Measurements from ENCODE around the gene ADAMTSL1. TPM values are rescaled to one million over a fixed set of nuclear protein-coding genes. Genes with fewer than 3 reads are reported as not detected.
A peak's percentile ranks its signal among the peaks of the same experiment; 100 is the strongest.

Gene ADAMTSL1
- total RNA-seq, 4 donors from 2014 or later, result 0.32 to 2.3 (median 1.3) TPM

DNA sequence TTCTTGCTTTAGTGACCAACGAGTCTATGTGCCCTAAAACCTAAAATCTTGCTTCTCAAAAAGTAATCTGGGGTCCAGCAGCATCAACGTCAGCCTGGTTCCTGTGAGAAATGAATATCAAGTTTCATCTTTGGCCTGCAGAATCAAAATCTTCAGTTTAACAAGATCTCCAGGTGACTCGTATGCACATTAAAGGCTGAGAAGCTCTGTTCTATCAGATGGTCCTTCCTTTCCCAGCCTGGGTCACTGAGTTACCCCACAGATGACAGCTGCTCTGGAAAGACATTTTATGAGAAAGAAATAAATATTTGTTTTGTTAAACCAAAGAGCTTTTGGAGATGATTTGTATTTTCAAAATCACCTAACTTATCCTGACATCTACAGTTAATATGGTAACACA lies 75.8 kb downstream of the ADAMTSL1 start:
- H3K27ac ChIP-seq, result no peak overlapping the region
- 34% methylated on average over 3 of the region's 3 CpGs for WGBS
- no peak for DNase-seq (ENCODE audit: low spot score in 2 of 2)
- H3K36me3 ChIP-seq, result no peaks in the 10 kb centered on the region
- no peak overlapping the region for H3K4me3 ChIP-seq
- TF ChIP-seq, protein P1, sequence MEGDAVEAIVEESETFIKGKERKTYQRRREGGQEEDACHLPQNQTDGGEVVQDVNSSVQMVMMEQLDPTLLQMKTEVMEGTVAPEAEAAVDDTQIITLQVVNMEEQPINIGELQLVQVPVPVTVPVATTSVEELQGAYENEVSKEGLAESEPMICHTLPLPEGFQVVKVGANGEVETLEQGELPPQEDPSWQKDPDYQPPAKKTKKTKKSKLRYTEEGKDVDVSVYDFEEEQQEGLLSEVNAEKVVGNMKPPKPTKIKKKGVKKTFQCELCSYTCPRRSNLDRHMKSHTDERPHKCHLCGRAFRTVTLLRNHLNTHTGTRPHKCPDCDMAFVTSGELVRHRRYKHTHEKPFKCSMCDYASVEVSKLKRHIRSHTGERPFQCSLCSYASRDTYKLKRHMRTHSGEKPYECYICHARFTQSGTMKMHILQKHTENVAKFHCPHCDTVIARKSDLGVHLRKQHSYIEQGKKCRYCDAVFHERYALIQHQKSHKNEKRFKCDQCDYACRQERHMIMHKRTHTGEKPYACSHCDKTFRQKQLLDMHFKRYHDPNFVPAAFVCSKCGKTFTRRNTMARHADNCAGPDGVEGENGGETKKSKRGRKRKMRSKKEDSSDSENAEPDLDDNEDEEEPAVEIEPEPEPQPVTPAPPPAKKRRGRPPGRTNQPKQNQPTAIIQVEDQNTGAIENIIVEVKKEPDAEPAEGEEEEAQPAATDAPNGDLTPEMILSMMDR (IDR thresholded peaks at IDR 0.05), result no peak
- TF ChIP-seq EP300 (IDR thresholded peaks at IDR 0.05) (no peak), POLR2A (IDR thresholded peaks at IDR 0.05) (no peak), POLR2AphosphoS5 (IDR thresholded peaks at IDR 0.05) (no peak)
- H3K4me1 ChIP-seq, result no peaks in the 10 kb centered on the region
- no peaks in the 10 kb centered on the region for H3K9me3 ChIP-seq
- no peaks in the 10 kb centered on the region for H3K27me3 ChIP-seq

DNA sequence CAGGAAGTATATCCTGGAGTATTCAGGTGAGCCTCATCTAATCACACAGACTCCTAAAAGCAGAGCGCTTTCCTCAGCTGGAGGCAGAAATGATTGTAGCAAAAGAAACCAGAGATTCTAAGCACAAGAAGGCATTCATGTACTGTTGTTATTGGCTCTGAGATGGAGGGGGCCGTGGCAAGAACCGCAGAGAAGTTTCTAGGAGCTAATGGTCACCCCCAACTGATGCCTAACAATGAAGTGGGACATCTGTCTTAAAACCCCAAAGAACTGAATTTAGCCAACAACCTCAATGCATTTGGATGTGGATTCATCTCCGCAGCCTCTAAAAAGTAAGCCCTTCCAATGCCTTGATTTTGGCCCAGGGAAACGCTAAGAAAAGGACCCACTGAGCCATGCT lies 76.3 kb downstream of the ADAMTSL1 start:
- Histone ChIP-seq H3K27ac (no peak overlapping the region), H3K36me3 (no peaks in the 10 kb centered on the region), H3K4me3 (no peak overlapping the region), H3K27me3 (no peaks in the 10 kb centered on the region), H3K9me3 (no peaks in the 10 kb centered on the region), H3K4me1 (no peaks in the 10 kb centered on the region)
- DNase-seq (ENCODE audit: low spot score in 2 of 2), result no peak
- WGBS, result 93% methylated on average over 5 of the region's 5 CpGs
- TF ChIP-seq, protein P1 (IDR thresholded peaks at IDR 0.05), result no peak
- TF ChIP-seq EP300 (IDR thresholded peaks at IDR 0.05), result no peak
- TF ChIP-seq POLR2A (IDR thresholded peaks at IDR 0.05), result no peak
- no peak for TF ChIP-seq POLR2AphosphoS5 (IDR thresholded peaks at IDR 0.05)

DNA sequence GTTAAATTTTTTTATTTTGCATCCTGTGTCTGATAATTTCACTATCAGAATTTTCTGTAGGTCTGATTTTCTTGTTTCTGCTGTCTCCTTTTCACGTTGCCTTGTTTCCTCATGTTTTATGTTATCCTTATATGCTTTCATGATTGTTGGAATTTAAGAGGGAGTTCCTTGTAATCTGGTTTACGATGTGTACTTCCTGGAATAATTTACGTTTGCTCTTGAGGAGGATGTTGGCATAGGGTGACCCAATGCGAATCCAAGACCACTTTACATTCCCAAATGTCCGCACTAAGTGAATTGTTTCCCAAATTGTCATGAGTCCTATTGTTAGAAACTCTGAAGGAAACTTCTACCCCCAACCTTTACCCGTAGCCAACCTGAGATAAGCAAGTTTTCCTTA lies 80.3 kb downstream of the ADAMTSL1 start:
- WGBS, result 88% methylated on average over 6 of the region's 6 CpGs
- TF ChIP-seq EP300 (IDR thresholded peaks at IDR 0.05) (no peak), POLR2A (IDR thresholded peaks at IDR 0.05) (no peak), POLR2AphosphoS5 (IDR thresholded peaks at IDR 0.05) (no peak)
- TF ChIP-seq, protein P1 (IDR thresholded peaks at IDR 0.05), result no peak
- Histone ChIP-seq H3K27ac (no peak overlapping the region), H3K9me3 (no peaks in the 10 kb centered on the region), H3K4me1 (no peaks in the 10 kb centered on the region), H3K27me3 (no peaks in the 10 kb centered on the region), H3K36me3 (no peaks in the 10 kb centered on the region), H3K4me3 (no peak overlapping the region)
- DNase-seq (ENCODE audit: low spot score in 2 of 2), result no peak

DNA sequence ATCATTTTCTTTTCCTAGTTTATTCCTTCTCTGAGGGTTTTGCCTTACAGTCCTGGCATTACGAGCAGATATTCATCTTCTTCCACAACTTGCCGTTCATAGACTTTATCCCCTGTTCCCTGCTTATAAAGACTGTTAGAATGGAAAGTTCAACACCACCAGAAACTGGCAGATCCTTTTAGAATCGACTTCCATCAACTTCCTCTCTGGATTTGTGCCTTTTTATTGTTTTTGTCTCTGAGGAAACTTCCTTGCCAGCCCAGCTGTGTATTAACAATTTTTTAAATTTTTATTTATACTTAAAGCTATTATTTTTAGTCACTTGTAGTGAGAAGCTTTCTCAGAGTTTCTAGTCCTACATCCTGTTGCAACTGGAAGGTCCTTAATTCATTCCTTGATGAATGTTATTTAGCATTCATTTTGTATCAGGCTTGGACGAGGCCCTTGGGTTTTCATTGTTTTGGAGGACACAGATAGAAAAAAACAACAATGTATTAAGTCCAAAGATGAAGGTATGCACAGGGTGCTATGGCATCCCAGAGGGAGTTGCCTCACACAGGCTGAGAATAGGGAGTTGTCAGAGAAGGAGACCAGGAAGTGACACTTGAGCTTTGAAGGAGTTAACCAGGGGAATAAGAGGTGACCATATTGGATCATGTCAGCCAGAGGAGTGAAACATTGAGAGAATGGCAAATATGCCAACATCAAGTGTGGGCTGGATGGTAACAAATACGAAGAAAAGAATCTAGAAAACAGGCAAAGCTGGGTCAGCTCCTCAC lies 81.3 kb downstream of the ADAMTSL1 start:
- no peak overlapping the region for H3K4me3 ChIP-seq
- DNase-seq (ENCODE audit: low spot score in 2 of 2), result no peak
- no peak for TF ChIP-seq POLR2AphosphoS5 (IDR thresholded peaks at IDR 0.05)
- TF ChIP-seq EP300 (IDR thresholded peaks at IDR 0.05), result no peak
- TF ChIP-seq POLR2A (IDR thresholded peaks at IDR 0.05), result no peak
- TF ChIP-seq, protein P1 (IDR thresholded peaks at IDR 0.05), result no peak
- no peak overlapping the region for H3K27ac ChIP-seq
- H3K36me3 ChIP-seq, result no peaks in the 10 kb centered on the region
- WGBS, result 69% methylated on average over 5 of the region's 5 CpGs
- no peaks in the 10 kb centered on the region for H3K27me3 ChIP-seq
- no peaks in the 10 kb centered on the region for H3K9me3 ChIP-seq
- no peaks in the 10 kb centered on the region for H3K4me1 ChIP-seq

DNA sequence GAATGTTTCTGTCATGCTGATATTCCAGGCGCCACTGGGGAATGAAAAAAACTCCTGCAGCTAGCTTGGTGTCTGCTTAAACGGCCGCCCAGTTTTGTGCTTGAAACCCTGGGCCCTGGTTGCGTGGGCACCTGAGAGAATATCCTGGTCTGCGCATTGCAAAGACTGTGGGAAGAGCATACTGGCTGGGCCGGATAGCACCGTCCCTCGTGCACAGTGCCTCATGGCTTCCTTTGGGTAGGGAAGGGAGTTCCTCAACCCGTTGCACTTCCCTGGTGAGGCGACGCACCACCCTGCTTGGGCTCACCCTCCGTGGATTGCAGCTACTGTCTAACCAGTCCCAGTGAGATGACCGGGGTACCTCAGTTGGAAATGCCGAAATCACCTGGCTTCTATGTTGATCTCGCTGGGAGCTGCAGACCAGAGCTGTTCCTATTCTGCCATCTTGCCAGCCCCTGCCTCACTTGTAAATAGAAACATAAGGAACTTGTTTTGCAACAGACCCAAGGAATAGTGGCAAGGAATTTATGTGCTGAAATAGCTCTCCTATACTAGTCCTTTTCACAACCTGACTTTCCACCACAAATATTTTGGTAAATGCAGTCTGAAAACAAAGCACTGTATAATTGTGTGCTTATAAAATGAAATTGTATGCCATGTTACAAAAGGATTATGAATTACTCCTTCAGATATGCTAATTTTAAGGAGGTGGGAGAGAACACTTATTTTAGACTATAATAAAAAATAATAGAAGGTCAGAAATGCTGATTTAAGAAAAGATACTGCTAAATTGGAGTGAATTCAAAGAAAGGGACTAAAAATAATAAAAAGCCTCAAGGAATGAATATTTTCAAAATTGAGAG lies 90.3 kb downstream of the ADAMTSL1 start:
- no peak for TF ChIP-seq POLR2AphosphoS5 (IDR thresholded peaks at IDR 0.05)
- TF ChIP-seq EP300 (IDR thresholded peaks at IDR 0.05), result no peak
- TF ChIP-seq, protein P1 (IDR thresholded peaks at IDR 0.05), result no peak
- no peak for TF ChIP-seq POLR2A (IDR thresholded peaks at IDR 0.05)
- WGBS, result 95% methylated on average over 9 of the region's 15 CpGs
- Histone ChIP-seq H3K9me3 (peaks cover 3% of the 10 kb centered on the region), H3K4me1 (no peaks in the 10 kb centered on the region), H3K36me3 (no peaks in the 10 kb centered on the region), H3K4me3 (no peak overlapping the region), H3K27ac (no peak overlapping the region), H3K27me3 (no peaks in the 10 kb centered on the region)
- DNase-seq (ENCODE audit: low spot score in 2 of 2), result peak in 1 of 2 donors; percentile 44

Data from suprapubic skin (tissue), 4 donors.